ENCODE measurements around the gene SLC36A1. TPM values are rescaled to one million over a fixed set of nuclear protein-coding genes. Genes with fewer than 3 reads are reported as not detected.

Gene SLC36A1
- total and polyA plus RNA-seq, 2 of the 8 experiments (the other 6 are each of a cell fraction or from before 2014, with no cell fraction given), result 6.6 to 9.6 TPM

GRCh38 chr5:151467576-151467975, 20.2 kb downstream of the SLC36A1 start (continued):
- TF ChIP-seq CHD7 (IDR thresholded peaks at IDR 0.05; ENCODE audit: insufficient replicate concordance, low read length) (no peak), SIX5 (IDR thresholded peaks at IDR 0.05; ENCODE audit: low read depth, low read length) (no peak), CTBP2 (IDR thresholded peaks at IDR 0.05; ENCODE audit: borderline replicate concordance, insufficient read depth, insufficient read length, low read length) (no peak), KDM5A (IDR thresholded peaks at IDR 0.05; ENCODE audit: low read length) (no peak), RBBP5 (IDR thresholded peaks at IDR 0.05; ENCODE audit: borderline replicate concordance, low read depth, low read length) (no peak), KDM1A (IDR thresholded peaks at IDR 0.05; ENCODE audit: borderline replicate concordance, low read length) (no peak), SP4 (IDR thresholded peaks at IDR 0.05; ENCODE audit: low read length) (no peak), TBP (IDR thresholded peaks at IDR 0.05; ENCODE audit: low read depth, low read length) (no peak), KDM4A (IDR thresholded peaks at IDR 0.05; ENCODE audit: low read depth, low read length, severe bottlenecking) (no peak), SUZ12 (IDR thresholded peaks at IDR 0.05; ENCODE audit: low read length) (no peak), SP2 (IDR thresholded peaks at IDR 0.05; ENCODE audit: low read length) (no peak)
- TF ChIP-seq, protein P1, sequence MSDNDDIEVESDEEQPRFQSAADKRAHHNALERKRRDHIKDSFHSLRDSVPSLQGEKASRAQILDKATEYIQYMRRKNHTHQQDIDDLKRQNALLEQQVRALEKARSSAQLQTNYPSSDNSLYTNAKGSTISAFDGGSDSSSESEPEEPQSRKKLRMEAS (IDR thresholded peaks at IDR 0.05), result no peak
